ENCODE data around the gene ZHX3.

GRCh38 chr20:41299899-41300298 lies 17.6 kb downstream of the ZHX3 start:
- TF ChIP-seq, protein P1, sequence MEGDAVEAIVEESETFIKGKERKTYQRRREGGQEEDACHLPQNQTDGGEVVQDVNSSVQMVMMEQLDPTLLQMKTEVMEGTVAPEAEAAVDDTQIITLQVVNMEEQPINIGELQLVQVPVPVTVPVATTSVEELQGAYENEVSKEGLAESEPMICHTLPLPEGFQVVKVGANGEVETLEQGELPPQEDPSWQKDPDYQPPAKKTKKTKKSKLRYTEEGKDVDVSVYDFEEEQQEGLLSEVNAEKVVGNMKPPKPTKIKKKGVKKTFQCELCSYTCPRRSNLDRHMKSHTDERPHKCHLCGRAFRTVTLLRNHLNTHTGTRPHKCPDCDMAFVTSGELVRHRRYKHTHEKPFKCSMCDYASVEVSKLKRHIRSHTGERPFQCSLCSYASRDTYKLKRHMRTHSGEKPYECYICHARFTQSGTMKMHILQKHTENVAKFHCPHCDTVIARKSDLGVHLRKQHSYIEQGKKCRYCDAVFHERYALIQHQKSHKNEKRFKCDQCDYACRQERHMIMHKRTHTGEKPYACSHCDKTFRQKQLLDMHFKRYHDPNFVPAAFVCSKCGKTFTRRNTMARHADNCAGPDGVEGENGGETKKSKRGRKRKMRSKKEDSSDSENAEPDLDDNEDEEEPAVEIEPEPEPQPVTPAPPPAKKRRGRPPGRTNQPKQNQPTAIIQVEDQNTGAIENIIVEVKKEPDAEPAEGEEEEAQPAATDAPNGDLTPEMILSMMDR (IDR thresholded peaks at IDR 0.05) = no peak
- TF ChIP-seq POLR2AphosphoS5 (IDR thresholded peaks at IDR 0.05; ENCODE audit: insufficient read depth in 1 of 2, low read depth in 1 of 2) = no peak
